Measurements from ENCODE around the gene NOPCHAP1. TPM values are rescaled to one million over a fixed set of nuclear protein-coding genes. Genes with fewer than 3 reads are reported as not detected.
A peak's percentile ranks its signal among the peaks of the same experiment; 100 is the strongest.
"Not testable (repeated sequence)": the region's sequence is repeated elsewhere in the genome, so short reads cannot be mapped to it uniquely, and the experiment has no call there.

NOPCHAP1 gene
- total and polyA plus RNA-seq, 2 donors from 2014 or later, result 14.8 to 15.3 TPM

- no peak overlapping the region for H3K9ac ChIP-seq (ENCODE audit: low read length in 3 of 3)
- H3K36me3 ChIP-seq (ENCODE audit: control insufficient read depth in 2 of 3, insufficient read depth in 3 of 3, low read length in 3 of 3), result no peaks in the 10 kb centered on the region
- DNase-seq (no peak), FAIRE-seq (no peak)
- H3K27ac ChIP-seq (ENCODE audit: low read depth in 2 of 2, low read length in 2 of 2), result no peak overlapping the region
- H3K4me3 ChIP-seq (ENCODE audit: low read length in 3 of 3), result no peak overlapping the region
- intact Hi-C loops (cut with DNase I), result no loop called here
- H3K27me3 ChIP-seq (ENCODE audit: control insufficient read depth, insufficient read depth, low read length), result no peaks in the 10 kb centered on the region
- TF ChIP-seq CTCF (IDR thresholded peaks at IDR 0.05; ENCODE audit: borderline replicate concordance, extremely low read depth, insufficient read depth), result no peak
- H3K4me1 ChIP-seq (ENCODE audit: control insufficient read depth in 2 of 3, insufficient read depth in 2 of 3, low read depth in 1 of 3, low read length in 3 of 3), result no peaks in the 10 kb centered on the region
- no peaks in the 10 kb centered on the region for H3K9me3 ChIP-seq (ENCODE audit: control insufficient read depth in 2 of 3, insufficient read depth in 1 of 3, low read length in 3 of 3)
Measured at GRCh38 chr12:104944252-104944651, 41.9 kb upstream of the NOPCHAP1 start.

GRCh38 chr12:104948716-104949115, 37.4 kb upstream of the NOPCHAP1 start:
- H3K9ac ChIP-seq (ENCODE audit: low read length in 3 of 3); H3K4me1 ChIP-seq (ENCODE audit: control insufficient read depth in 2 of 3, insufficient read depth in 2 of 3, low read depth in 1 of 3, low read length in 3 of 3); FAIRE-seq; H3K27ac ChIP-seq (ENCODE audit: low read depth in 2 of 2, low read length in 2 of 2); H3K36me3 ChIP-seq (ENCODE audit: control insufficient read depth in 2 of 3, insufficient read depth in 3 of 3, low read length in 3 of 3); H3K9me3 ChIP-seq (ENCODE audit: control insufficient read depth in 2 of 3, insufficient read depth in 1 of 3, low read length in 3 of 3); H3K4me3 ChIP-seq (ENCODE audit: low read length in 3 of 3); DNase-seq; H3K27me3 ChIP-seq (ENCODE audit: control insufficient read depth, insufficient read depth, low read length); intact Hi-C loops (cut with DNase I): not testable (repeated sequence)

GRCh38 chr12:104951759-104952509, 34.2 kb upstream of the NOPCHAP1 start:
- no peaks in the 10 kb centered on the region for H3K27me3 ChIP-seq (ENCODE audit: control insufficient read depth, insufficient read depth, low read length)
- no peak overlapping the region for H3K4me3 ChIP-seq (ENCODE audit: low read length in 3 of 3)
- H3K27ac ChIP-seq (ENCODE audit: low read depth in 2 of 2, low read length in 2 of 2), result no peak overlapping the region
- DNase-seq (no peak), FAIRE-seq (no peak)
- H3K36me3 ChIP-seq (ENCODE audit: control insufficient read depth in 2 of 3, insufficient read depth in 3 of 3, low read length in 3 of 3), result no peaks in the 10 kb centered on the region
- H3K9me3 ChIP-seq (ENCODE audit: control insufficient read depth in 2 of 3, insufficient read depth in 1 of 3, low read length in 3 of 3), result no peaks in the 10 kb centered on the region
- H3K9ac ChIP-seq (ENCODE audit: low read length in 3 of 3), result no peak overlapping the region
- H3K4me1 ChIP-seq (ENCODE audit: control insufficient read depth in 2 of 3, insufficient read depth in 2 of 3, low read depth in 1 of 3, low read length in 3 of 3), result peaks cover 0 to 2% (median 0%) of the 10 kb centered on the region in 3 donors
- TF ChIP-seq CTCF (IDR thresholded peaks at IDR 0.05; ENCODE audit: borderline replicate concordance, extremely low read depth, insufficient read depth), result no peak
- intact Hi-C loops (cut with DNase I), result no loop called here

- Histone ChIP-seq H3K4me1 (ENCODE audit: control insufficient read depth in 2 of 3, insufficient read depth in 2 of 3, low read depth in 1 of 3, low read length in 3 of 3) (peaks cover 0 to 2% (median 0%) of the 10 kb centered on the region in 3 donors), H3K27ac (ENCODE audit: low read depth in 2 of 2, low read length in 2 of 2) (no peak overlapping the region), H3K9ac (ENCODE audit: low read length in 3 of 3) (no peak overlapping the region), H3K9me3 (ENCODE audit: control insufficient read depth in 2 of 3, insufficient read depth in 1 of 3, low read length in 3 of 3) (no peaks in the 10 kb centered on the region), H3K36me3 (ENCODE audit: control insufficient read depth in 2 of 3, insufficient read depth in 3 of 3, low read length in 3 of 3) (no peaks in the 10 kb centered on the region), H3K4me3 (ENCODE audit: low read length in 3 of 3) (no peak overlapping the region), H3K27me3 (ENCODE audit: control insufficient read depth, insufficient read depth, low read length) (no peaks in the 10 kb centered on the region)
- intact Hi-C loops (cut with DNase I), result no loop called here
- DNase-seq (peak in 1 of 5 donors; percentile 26), FAIRE-seq (no peak)
- no peak for TF ChIP-seq CTCF (IDR thresholded peaks at IDR 0.05; ENCODE audit: borderline replicate concordance, extremely low read depth, insufficient read depth)
Measured at GRCh38 chr12:104952816-104953215, 33.3 kb upstream of the NOPCHAP1 start.

Data from kidney (tissue), 14 donors.